GM23338 (cell line): ENCODE results near the gene IVD. TPM values are rescaled to one million over a fixed set of nuclear protein-coding genes. Genes with fewer than 3 reads are reported as not detected.

Experiments used
- ATAC-seq: fragments of 200-7000 bp; cut with Tn5 transposase; 3 replicates; pipeline ENCODE4 v1.9.1; 2020
- DNase-seq: peaks from one replicate; pipeline ENCODE4 v3.0.0-alpha.2; 2015; ENCODE audit warnings: low spot score
- H2AFZ ChIP-seq: fragments of 200-600 bp; sonication (generic); 2 replicates; pipeline ENCODE4 v1.8.0; 2016; ENCODE audit warnings: antibody characterized with exemption, mild to moderate bottlenecking, moderate library complexity
- H3F3A ChIP-seq: fragments of 200-600 bp; sonication (generic); replicated peaks from 2 replicates; pipeline ENCODE4 v1.8.0; 2017; ENCODE audit warnings: antibody characterized with exemption, mixed run types, low read depth
- H3K27ac ChIP-seq: fragments of 200-600 bp; sonication (generic); 2 replicates; pipeline ENCODE4 v1.6.1; 2016; ENCODE audit warnings: low read depth
- H3K27me3 ChIP-seq: fragments of 200-600 bp; sonication (generic); 2 replicates; pipeline ENCODE4 v1.8.0; 2016; ENCODE audit warnings: mild to moderate bottlenecking, mixed run types, moderate library complexity; ENCODE audit not compliant: insufficient read depth
- H3K36me3 ChIP-seq: fragments of 200-600 bp; sonication (generic); 2 replicates; pipeline ENCODE4 v1.8.0; 2016; ENCODE audit warnings: mild to moderate bottlenecking; ENCODE audit not compliant: insufficient read depth
- H3K4me1 ChIP-seq: fragments of 200-600 bp; sonication (generic); 2 replicates; pipeline ENCODE4 v1.8.0; 2016; ENCODE audit warnings: mild to moderate bottlenecking, moderate library complexity; ENCODE audit not compliant: insufficient read depth
- H3K4me2 ChIP-seq: fragments of 200-600 bp; sonication (generic); 2 replicates; pipeline ENCODE4 v1.7.1; 2017; ENCODE audit warnings: mixed run types
- H3K4me3 ChIP-seq: fragments of 200-600 bp; sonication (generic); 2 replicates; pipeline ENCODE4 v1.6.1; 2016; ENCODE audit warnings: mixed run types
- H3K79me2 ChIP-seq: fragments of 200-600 bp; sonication (generic); replicated peaks from 2 replicates; pipeline ENCODE4 v1.8.0; 2017; ENCODE audit warnings: mild to moderate bottlenecking; ENCODE audit not compliant: insufficient read depth
- H3K9me2 ChIP-seq: fragments of 200-600 bp; sonication (generic); 2 replicates; pipeline ENCODE4 v1.8.0; 2017; ENCODE audit not compliant: insufficient read depth
- H4K20me1 ChIP-seq: fragments of 200-600 bp; sonication (generic); replicated peaks from 2 replicates; pipeline ENCODE4 v1.8.0; 2017; ENCODE audit warnings: mild to moderate bottlenecking; ENCODE audit not compliant: insufficient read depth
- H3K27ac Mint-ChIP-seq: 2 replicates; pipeline ENCODE4 v1.8.0; 2020; ENCODE audit warnings: inconsistent platforms, mild to moderate bottlenecking, moderate library complexity, mixed read lengths
- H3K27me3 Mint-ChIP-seq: 3 replicates; pipeline ENCODE4 v1.8.0; 2022; ENCODE audit warnings: low read depth, mild to moderate bottlenecking, moderate library complexity, mixed read lengths, inconsistent platforms; ENCODE audit not compliant: insufficient read depth, poor library complexity
- H3K36me3 Mint-ChIP-seq: 3 replicates; pipeline ENCODE4 v1.8.0; 2021; ENCODE audit warnings: low read depth, mild to moderate bottlenecking, inconsistent platforms, moderate library complexity, mixed read lengths
- H3K4me1 Mint-ChIP-seq: 3 replicates; pipeline ENCODE4 v1.8.0; 2020; ENCODE audit warnings: mild to moderate bottlenecking, inconsistent platforms, mixed read lengths
- H3K4me3 Mint-ChIP-seq: 3 replicates; pipeline ENCODE4 v1.8.0; 2021; ENCODE audit warnings: moderate library complexity, mild to moderate bottlenecking, inconsistent platforms, mixed read lengths
- H3K9me3 Mint-ChIP-seq: 3 replicates; pipeline ENCODE4 v1.8.0; 2020; ENCODE audit warnings: moderate library complexity, mild to moderate bottlenecking, inconsistent platforms, mixed read lengths
- CREB1 ChIP-seq: fragments of 250-450 bp; sonication (Bioruptor Pico); IDR thresholded peaks from 2 replicates; pipeline ENCODE4 v1.5.0; 2020; ENCODE audit warnings: low read depth, mild to moderate bottlenecking, moderate library complexity
- ETS1 ChIP-seq: IDR thresholded peaks from 2 replicates; pipeline ENCODE4 v1.6.1; 2016; ENCODE audit warnings: antibody characterized with exemption
- EZH2phosphoT487 ChIP-seq: fragments of 200-600 bp; sonication (generic); IDR thresholded peaks from one replicate; pipeline ENCODE4 v1.8.1; 2018; ENCODE audit warnings: antibody characterized with exemption; ENCODE audit not compliant: unreplicated experiment
- POLR2AphosphoS5 ChIP-seq: IDR thresholded peaks from 2 replicates; pipeline ENCODE4 v1.6.1; 2016; ENCODE audit warnings: antibody characterized with exemption, low read depth
- REST ChIP-seq: IDR thresholded peaks from one replicate; pipeline ENCODE4 v1.6.1; 2018; ENCODE audit warnings: antibody characterized with exemption; ENCODE audit not compliant: unreplicated experiment
- ZNF114 ChIP-seq: fragments of 250-450 bp; sonication (Bioruptor Pico); IDR thresholded peaks from 2 replicates; pipeline ENCODE4 v1.5.0; 2020; ENCODE audit warnings: mild to moderate bottlenecking, moderate library complexity
- polyA plus RNA-seq: library from polyadenylated mRNA; unstranded; fragments of >200 nt; fragmentation: Nextera tagmentation; extraction: Ambion mirVana; gene quantifications from 2 replicates; pipeline ENCODE4 v1.2.1, GENCODE V29; 2016
- total RNA-seq: library from RNA; depleted of rRNA; stranded (reverse); fragments of >200 nt; shearing (Covaris generic); gene quantifications from 2 replicates; pipeline ENCODE4 v1.2.3, GENCODE V29; 2014

IVD gene
- total and polyA plus RNA-seq, 2 experiments from 2014 or later: 54.1 to 75.4 TPM

DNA sequence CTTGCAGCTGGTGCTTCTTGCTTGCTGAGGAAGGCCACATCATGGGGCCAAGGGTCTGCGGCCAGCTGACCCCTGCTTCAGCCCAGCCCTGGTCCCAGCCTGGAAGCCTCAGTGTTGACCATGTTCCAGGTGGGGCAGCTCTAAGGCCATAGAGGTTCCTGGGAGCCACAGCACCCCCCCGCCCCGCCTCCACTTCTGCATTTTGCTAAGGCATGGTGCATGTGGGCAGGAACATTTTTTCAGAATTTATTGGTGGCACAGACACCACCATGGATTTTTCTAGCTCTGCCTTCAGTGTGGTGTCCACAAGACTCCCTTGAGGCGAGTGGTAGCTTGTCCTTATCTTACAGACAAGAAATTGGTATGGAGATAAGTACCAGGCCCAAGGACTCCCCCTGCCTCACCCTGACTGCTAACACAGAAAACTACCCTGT lies 63.3 kb downstream of the IVD start:
- H2AFZ ChIP-seq: no peak overlapping the region
- DNase-seq: no peak
- Mint-ChIP-seq H3K27me3 (peaks cover 20% of the 10 kb centered on the region), H3K27ac (no peak overlapping the region), H3K36me3 (peaks cover 37% of the 10 kb centered on the region), H3K4me3 (no peak overlapping the region), H3K9me3 (no peaks in the 10 kb centered on the region), H3K4me1 (peaks cover 22% of the 10 kb centered on the region)
- H3F3A ChIP-seq: peaks cover 20% of the 10 kb centered on the region
- no peaks in the 10 kb centered on the region; the same call in 1 of the 2 replicates for H3K36me3 ChIP-seq
- no peak for ATAC-seq
- H3K4me1 ChIP-seq: peaks cover 17% of the 10 kb centered on the region
- H3K27me3 ChIP-seq: no peaks in the 10 kb centered on the region
- no peaks in the 10 kb centered on the region for H3K79me2 ChIP-seq
- no peak overlapping the region for H3K27ac ChIP-seq
- peaks cover 11% of the 10 kb centered on the region for H4K20me1 ChIP-seq
- no peak for TF ChIP-seq POLR2AphosphoS5
- no peaks in the 10 kb centered on the region for H3K9me2 ChIP-seq
- H3K4me3 ChIP-seq: no peak overlapping the region
- H3K4me2 ChIP-seq: no peak overlapping the region

DNA sequence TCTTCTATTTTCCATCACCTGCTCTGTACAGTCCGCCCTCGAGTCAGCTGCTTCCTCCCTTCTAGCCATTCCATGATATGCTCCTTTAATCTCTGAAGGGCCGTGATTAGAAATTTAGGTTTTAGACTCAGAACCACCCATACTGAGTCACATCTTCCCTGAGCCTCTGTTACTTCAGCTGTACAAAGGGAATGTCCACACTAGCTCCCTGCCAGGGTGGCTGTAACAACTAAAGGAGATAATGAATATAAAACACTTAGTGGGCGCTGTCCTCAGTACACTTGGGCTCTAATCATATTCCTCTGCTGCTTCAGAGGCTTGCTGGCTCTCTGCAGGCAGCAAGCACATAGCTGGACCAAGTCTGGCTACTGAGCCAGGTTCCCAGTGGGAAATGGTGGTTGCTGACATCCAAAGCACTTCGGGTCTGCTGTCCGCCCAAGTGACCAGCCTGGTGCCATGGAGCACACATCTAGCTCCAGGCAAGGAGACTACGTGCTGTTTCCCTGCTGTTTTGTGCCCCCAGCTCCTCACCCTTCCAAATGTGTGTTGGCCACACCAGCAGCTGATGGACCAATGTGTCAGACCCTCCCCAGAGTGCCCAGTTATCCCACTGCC lies 64.3 kb downstream of the IVD start:
- peaks cover 28% of the 10 kb centered on the region for H3K36me3 Mint-ChIP-seq
- H3K4me3 Mint-ChIP-seq: peak overlapping the region; percentile 64
- H3K9me3 Mint-ChIP-seq: no peaks in the 10 kb centered on the region
- Histone ChIP-seq H3K27me3 (no peaks in the 10 kb centered on the region), H2AFZ (no peak overlapping the region), H3F3A (peaks cover 20% of the 10 kb centered on the region), H3K9me2 (no peaks in the 10 kb centered on the region), H3K36me3 (no peaks in the 10 kb centered on the region; the same call in 1 of the 2 replicates), H3K4me3 (peak overlapping the region; percentile 81), H4K20me1 (peaks cover 7% of the 10 kb centered on the region), H3K4me1 (peaks cover 17% of the 10 kb centered on the region), H3K79me2 (no peaks in the 10 kb centered on the region), H3K27ac (peak overlapping the region; percentile 74; the same call in 1 of the 2 replicates), H3K4me2 (peak overlapping the region; percentile 85)
- DNase-seq: no peak
- TF ChIP-seq ETS1 (no peak), POLR2AphosphoS5 (0 out of 2 replicates have a peak, but pooled peaks have one; percentile 4), ZNF114 (no peak), EZH2phosphoT487 (no peak), REST (no peak), CREB1 (CRISPR knock-in tag) (no peak)
- no peak overlapping the region; the same call in 1 of the 2 replicates for H3K27ac Mint-ChIP-seq
- H3K27me3 Mint-ChIP-seq: peaks cover 24% of the 10 kb centered on the region
- ATAC-seq: no peak
- peaks cover 30% of the 10 kb centered on the region for H3K4me1 Mint-ChIP-seq
